GM19324 (cell line): ENCODE measurements around the gene CASZ1.

ENCODE experiments used
- ATAC-seq: cut with Tn5 transposase; IDR thresholded peaks from one replicate; pipeline ENCODE4 v1.9.1; 2021; ENCODE audit warnings: mild to moderate bottlenecking, moderate library complexity; ENCODE audit not compliant: unreplicated experiment, low FRiP score

CASZ1 gene

DNA sequence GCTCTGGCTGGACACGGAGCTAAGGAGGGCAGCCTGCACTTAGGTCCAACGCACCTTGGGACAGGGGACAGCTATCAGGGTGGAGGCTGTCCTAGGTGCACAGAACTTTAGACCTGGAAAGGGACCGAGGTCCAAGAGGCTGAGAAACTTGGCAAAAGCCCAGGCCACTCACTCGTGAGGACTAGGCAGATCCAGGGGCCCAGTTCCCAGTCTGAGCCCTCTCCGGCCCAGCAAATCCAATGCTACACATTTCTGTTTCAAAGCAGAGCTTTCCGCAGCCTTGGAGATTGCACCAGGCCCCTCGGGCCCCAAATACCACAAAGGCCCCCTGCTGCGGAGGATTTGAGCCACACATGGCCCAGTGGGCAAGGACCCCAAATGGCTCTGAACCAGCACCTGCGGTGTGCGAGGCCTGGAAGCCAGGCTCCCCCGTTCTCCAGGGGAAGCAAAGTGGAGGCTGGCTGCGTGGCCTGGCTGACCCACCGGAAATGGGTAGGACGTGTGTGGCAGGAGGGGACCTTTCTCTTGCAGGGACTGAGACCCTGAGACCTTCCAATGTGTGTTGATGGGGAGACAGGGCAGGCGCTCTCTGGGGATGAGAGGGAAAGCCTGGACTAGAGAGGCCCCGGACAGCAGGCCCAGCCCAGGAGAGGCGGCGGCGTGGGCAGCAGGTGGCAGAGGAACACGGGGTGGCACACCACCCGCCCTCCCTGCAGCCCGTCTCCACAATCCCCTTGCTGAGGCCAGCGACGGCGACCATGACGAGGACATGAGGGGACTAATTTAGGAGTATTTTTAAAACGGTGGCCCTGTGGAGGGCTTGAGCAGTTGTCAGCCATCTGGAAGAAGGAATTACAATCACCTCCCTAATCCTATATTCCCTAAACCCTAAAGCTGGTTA lies 118.7 kb downstream of the CASZ1 start:
- no peak for ATAC-seq

DNA sequence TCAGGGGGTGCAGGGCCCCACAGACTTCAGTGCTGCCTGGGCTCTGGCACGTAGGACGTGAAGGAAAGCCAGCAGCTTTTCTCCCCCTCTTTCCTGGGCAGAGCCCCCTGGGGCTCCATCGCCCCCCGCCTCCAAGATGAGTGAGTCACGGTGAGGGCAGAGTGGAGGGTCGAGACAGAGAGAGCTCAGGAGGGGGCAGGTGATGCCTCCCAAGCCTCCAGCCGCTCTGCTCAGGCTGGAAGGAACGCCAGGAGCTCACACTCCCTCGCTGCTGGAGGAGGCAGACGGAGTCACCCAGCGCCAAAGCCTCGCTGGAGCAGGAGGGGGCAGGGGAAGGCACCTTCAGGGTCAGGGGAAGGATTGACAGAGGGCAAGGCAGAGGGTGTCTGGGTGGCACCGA lies 119.5 kb downstream of the CASZ1 start:
- ATAC-seq = no peak

DNA sequence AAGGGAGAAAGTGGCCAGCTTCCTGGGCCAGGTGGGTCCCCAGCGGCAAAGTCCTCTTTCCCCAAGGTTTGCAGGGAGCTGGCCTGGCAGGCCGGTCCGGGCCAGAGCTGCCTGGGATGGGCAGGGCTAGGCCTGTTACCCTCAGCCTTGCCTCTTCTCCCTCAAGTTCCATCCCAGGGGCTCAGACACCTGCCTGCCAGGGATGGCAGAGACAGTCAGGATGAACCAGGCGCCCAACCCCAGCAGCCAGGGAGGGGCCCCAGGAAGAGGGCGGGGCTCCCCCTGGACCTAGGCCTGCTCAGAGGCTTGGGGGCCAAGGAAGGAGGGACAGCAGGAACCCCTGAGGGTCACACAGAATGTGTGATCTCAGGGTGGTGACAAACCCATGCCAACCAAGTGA lies 120.6 kb downstream of the CASZ1 start:
- ATAC-seq = no peak

DNA sequence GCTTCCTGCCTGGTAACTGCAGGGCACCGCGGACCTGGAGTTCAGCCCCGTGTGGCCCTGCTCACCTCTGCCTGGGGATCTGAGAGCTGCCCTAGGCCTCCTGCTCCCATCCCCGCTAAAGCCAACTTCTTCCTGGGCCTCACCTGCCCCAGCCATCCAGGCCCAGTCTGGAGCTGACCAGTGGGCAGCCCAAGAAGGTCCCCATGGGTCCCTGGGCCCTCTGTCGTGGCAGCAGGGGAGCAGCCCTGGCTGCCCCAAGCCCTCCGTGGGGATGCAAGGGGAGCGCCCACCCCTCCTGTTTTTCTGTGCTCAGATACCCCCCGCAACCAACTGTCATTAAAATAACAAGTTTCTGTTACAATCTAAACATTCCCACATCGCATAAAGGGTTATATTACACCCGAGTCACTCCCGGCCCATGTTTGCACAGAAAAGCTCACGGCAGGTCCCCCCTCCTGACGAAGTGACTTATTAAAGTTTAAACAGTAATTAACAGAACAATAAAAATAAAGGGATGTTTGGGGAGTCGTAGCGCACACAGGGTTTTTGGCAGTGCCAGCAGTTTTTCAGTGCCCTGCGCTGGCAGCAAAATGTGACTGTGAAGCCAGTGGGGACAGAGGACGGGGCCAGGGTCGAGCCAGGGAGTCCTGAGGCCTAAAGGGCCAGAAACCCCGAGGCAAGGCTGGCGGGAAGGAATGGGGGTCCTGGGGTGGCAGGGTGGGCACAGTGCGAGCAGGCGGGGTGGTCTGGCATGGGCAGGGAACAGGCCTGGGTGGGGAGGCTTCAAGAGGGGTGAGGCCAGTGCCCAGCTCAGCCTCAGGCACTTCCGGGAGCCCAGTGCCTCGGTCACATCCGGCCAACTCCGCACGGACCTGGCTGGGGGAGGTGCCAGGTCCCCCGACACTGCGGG lies 121.5 kb downstream of the CASZ1 start:
- no peak for ATAC-seq

DNA sequence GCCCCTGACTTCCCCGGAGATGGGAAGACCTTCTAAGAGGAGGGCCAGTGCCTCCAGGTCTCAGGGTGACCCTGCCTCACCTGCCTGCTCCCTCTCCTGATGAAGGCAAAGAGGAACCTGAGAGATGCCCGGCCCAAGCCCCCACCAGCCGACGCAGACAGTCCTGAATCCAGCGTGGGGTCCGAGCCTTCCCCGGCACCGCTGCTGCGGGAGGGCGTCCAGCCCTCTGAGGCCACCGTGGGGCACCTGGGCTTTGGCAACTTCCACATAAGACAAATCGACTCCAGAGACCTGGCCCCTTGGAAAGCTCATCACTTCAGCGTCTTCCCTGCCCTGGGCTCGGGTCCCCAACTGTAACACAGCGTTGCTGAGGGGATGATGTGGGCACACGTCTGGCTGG lies 122.2 kb downstream of the CASZ1 start:
- ATAC-seq = no peak

DNA sequence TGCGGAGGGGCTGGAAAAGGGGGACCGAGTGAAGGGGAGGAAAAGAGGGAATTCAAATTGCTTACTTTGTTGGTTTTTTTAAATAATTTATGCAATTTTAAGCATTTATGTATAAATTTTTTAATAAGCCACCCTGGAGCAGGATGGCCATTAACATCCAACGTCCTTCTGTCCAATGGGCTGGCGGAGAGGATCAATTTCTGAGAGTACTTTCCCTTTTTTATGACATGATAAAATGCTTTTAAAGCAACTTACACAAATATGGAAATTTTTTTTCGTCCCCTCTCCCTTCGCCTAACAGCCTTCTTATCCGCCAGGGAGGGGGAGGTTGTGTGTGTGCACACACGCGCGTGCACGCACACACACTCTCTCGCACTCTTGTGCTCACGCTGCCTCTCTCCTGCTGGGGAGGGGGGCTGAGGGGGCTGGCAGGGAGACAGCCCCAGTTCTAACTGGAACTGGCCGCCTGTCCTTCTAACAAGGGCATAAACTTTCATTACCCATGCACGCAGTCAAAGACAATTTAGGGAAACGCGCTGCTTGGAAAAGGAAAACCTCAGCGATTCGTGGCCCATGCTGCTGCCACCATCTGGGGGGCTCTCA lies 123.2 kb downstream of the CASZ1 start:
- ATAC-seq = no peak

DNA sequence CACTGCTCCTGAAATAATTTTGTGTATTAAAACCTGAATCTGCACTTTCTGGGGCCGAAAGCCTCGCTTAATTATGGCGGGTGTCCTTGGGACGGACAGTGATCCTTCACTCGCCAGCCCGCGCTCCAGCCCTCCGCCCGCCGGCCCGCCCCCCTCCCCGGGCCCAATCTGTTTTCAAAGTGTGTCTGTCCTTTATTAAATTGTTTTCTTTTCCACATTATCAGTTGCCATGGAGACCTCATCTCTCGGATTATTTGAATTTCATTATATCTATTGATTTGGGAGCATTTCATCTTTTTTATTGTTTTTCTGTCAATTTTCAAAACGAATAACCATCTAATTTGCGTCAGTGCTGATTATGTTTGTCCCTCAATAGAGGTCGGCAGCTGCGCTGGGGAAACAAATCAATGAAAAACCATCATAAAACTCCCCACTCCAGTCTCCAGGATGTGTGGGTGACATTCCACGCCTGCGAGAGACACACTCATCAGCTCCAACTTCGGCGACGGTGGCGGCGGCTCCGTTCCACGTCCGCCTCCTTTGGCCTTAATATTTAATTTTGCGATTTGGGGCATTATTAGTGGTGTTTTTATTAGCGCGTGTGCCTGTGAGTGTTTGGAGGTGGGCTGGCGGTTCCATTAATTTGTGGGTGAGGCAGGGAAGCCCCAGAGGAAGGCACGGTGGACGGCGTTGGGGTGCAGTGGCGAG lies 123.9 kb downstream of the CASZ1 start:
- no peak for ATAC-seq

DNA sequence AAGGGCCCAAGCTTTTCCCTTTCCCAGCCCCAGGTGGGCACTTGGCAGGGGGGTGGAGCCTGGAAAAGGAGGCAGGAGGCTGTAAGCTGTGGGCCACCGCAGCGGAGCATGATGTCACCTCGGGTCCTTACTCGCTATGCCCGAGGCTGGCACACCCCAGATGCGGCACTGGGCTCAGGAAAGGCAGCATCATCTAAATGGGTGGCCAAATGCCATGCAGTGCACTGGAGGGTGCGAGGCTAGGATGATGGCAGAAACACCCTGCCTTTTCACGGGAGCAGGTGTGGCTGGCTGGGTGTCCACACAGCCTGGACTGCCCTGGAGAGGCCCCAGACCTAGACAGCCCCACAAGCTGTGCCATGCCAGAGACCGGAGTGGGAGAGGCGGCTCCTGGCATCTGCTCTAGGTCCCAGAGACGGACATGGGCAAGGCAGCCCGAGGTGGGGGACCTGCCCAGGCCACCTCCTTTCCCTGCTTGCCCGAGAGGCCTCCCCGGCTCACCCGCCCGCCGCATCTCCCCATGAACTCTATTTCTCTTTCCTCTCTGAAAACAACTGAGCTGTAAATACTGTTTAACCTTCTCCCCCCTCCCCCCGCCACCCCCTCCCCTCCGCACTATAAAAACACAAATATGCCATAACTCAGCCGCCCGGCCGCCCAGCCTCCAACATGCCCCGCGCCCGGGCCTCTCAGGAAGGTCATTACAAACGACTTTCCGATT lies 124.7 kb downstream of the CASZ1 start:
- ATAC-seq = no peak

DNA sequence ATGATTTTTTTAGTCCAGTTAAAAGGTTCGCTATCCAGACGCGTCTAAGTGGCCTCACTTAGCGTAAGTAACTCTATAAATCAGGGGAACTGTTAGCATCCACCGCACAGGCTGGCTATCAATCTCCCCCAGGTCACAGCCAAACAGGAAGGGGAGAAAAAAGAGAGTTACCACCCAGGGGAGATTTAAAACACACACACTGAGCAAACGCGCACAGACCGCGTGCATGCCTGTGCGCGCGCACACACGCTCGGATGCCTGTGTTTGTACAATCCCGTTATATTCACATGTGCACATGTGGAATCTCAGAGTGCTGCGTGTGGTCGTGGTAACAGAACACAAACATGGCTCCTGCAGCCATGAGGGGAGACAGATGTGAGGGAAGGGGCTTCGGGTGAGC lies 125.4 kb downstream of the CASZ1 start:
- ATAC-seq = no peak

DNA sequence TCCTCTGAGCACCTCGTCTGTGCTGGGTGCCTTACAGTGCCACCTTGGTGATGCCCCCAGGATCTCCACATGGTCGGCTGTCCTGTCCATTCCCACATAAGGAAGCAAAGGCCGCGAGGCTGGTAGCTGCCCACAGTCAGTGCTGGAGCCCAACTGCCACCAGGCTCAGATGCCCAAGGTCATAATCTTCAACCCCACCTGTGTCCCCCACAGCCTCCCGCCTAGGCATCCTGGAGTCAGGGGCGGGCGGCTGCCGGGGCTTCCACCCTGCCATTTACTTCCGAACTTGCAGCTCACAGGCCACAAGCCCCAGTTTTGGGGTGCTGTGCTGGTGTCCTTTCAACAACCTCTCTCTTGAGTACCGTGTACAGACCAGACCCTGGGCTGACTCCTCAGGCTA lies 126.3 kb downstream of the CASZ1 start:
- no peak for ATAC-seq

DNA sequence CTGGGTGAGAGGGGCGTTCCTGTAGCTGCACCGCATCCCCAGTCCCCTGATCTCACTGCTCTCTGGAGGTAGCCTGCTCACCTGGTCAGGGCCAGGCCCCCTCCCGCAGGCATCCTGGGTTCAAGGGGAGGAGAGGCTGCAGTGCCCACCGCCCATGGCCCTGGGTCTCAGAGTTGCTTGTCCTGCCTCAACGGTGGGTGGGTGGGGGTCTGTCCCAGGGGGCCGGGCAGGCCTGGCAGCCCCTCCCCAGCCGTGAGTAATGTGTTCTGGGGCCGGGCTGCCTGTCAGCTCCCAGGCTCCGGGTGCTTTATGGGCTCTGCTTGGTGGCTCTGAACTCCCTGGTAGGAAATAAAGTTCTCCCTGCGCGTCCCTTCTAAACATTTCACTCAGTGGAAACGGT lies 126.9 kb downstream of the CASZ1 start:
- ATAC-seq = no peak

DNA sequence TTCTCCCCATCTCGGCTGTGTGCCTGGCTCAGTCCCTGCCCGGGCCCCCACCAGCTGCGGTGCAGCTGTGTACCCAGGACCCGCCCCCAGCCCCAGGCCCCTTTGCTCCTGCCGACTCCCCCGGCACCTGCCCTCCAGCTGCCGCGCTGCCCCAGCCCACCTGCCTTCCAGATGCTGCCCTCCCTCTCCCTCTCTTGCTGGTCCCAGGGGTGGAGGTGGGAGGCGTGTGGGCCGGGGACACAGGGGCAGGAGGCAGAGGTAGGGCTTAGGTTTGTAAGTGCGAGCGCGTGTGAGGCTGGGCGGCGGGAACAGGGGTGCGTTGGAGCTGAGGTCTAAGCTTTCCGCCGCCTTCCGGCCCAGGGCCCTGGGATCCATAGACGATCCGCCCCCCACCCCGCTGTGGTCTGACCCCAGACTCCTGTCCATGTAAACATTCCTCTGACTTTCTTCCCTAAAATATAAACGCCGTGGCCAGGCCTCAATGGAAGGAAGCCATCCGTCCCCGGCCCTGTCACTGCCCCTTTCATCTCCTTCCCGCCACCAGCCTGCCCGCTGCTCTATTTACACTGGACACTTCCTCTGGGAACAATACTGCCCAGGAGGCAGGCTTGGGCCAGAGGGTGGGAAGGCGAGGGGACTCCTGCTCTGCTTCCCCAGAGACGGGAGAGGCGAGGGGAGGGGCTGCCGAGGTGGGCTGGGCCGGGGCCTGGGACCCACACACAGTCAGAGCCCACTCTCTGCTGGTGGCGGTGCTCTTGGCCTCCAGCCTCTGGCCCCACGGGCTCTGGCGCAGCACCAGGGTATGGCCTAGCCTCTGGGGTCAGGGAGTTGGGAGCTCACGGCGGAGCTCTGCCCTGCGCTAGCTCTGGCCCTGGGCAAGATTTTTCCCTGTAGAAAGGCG lies 128.3 kb downstream of the CASZ1 start:
- ATAC-seq = no peak

DNA sequence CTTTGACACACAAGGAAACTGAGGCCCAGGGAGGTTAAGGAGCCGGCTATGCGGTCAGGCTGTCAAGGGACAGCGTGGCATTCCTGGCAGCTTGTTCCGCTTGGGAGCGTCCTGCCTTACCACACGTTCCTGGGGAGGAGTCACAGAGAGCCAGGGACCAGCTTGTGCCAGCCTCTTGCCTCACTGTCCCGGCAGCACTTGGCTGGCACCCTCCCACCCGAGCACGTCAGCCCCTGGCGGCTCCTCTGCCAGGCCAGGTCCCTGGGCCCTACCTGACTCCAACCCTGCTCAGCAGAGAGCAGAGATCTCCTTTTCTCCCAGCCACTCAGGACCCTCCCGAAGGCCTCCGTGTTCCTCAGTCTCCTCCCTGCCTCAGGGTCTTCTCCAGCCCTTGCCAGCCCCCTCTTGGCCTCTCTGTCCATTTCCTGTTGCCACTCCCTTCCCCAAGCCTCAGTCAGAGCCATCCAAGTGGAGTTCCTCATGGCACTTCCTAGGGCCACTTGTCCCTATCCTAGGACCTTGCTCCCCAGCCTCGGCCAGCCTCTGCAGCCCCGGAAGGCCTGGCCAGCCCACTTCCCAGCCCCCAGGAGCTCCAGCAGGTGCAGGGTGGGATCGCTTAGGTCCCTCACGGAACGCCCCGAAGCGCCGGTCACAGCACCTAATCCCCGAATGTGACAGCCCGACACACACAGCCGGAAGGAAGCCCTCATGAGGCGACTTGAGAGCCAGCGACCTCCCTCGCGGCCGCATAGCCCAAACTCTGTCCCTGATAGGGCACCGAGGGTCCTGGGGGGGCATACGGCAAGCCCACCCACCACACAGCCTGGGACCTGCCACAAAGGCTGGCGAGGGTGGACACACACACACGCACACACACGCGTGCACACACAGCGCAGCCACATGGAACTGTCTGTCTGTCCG lies 130.3 kb downstream of the CASZ1 start:
- ATAC-seq = no peak

DNA sequence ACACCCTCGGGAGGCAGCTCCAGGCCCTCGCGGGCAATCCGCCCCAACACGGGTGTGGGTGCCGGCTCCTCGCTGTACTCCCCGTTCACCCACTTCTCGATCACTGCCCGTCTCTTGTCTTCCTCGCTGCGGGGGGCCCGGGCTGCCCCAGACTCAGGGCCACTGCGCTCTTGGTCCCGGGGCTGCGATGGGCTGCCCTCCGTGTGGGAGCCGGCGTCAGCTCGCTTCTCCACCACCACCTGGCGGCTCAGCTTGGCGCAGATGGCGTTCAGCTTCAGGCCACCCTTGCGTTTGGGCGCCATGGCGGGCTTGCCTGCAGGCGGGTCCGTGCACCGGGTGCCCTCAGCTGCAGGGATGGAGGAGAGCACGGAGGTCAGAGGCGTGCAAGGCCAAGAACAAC lies 131.2 kb downstream of the CASZ1 start:
- ATAC-seq = no peak

DNA sequence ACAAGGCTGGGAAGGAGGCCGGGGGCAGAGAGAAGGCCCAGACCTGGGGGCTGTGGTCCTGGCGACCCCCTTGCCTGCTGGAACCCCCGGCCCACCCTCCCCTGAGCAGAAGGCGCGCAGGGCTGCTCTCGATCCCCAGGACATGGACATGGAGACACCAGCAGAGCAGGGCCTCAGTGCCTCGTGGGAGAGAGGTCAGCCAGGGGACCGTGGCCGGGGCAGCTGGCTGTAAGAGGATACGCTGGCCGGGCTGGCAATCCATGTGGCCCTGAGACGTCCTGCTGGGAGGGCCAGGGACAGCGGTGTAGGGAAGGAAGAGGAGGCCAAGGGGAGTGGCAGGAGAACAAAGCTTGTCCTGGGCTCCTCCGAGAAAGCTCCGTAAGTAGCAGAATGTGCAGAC lies 132.2 kb downstream of the CASZ1 start:
- no peak for ATAC-seq

DNA sequence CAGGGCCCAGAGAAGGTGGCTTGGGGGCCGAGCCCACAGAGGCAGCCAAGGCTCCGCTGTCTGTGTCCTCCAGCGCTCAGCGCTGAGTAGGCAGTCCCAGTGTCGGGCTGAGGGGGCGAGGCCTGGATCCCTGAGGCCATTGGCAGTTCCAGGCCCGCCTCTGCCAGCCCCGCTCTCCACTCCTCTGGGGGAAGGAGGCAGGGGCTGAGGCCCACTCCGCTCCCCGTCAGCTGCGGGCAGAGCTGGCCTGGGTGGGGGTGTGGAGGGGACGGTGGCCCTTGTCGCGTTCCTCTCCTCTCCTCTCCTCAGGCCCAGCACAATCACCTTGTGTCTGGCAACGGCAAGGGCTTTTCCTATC lies 132.8 kb downstream of the CASZ1 start:
- ATAC-seq = no peak

DNA sequence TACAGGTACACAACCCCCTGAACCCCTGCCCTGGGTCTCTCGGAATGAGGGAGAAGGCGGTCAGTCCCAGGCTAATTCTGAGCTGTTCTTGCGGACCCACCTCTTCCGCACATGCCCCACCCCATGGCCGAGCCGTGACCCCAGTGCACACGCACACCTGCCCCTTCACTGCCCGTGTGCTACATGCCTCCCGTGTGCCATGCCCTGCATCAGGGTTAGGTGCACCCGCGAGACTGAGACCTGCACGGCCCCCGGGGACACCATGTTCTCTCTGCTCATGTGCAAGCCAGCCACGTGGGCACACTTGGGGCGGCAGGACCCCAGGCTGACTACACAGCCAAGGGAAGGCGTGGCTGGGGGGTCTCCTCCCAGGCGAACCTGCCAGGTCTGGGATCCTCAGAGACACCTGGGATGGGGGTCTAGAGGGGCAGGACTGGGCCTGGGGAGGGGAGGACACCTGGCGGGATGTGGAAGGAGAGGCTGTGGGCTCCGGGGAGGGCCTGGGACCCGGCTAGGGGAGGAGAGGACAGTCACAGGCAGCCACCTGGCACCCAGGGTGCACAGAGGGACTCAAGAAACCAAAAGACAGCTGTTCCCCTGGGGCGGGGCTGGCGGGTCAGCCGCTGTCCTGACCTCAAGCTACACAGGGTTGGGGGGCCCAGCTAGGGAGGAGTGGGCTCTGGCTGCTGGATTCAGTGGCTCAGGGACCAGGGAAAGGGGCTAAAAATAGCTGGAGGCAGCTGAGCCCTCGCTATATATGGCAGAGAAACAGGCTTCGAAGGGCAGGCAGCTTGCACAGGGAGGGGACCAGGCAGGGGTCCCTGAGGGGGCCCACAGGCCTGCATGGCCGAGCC lies 133.4 kb downstream of the CASZ1 start:
- no peak for ATAC-seq
